ENCODE results near the gene NCOR2.
A peak's percentile ranks its signal among the peaks of the same experiment; 100 is the strongest.

Gene NCOR2

DNA sequence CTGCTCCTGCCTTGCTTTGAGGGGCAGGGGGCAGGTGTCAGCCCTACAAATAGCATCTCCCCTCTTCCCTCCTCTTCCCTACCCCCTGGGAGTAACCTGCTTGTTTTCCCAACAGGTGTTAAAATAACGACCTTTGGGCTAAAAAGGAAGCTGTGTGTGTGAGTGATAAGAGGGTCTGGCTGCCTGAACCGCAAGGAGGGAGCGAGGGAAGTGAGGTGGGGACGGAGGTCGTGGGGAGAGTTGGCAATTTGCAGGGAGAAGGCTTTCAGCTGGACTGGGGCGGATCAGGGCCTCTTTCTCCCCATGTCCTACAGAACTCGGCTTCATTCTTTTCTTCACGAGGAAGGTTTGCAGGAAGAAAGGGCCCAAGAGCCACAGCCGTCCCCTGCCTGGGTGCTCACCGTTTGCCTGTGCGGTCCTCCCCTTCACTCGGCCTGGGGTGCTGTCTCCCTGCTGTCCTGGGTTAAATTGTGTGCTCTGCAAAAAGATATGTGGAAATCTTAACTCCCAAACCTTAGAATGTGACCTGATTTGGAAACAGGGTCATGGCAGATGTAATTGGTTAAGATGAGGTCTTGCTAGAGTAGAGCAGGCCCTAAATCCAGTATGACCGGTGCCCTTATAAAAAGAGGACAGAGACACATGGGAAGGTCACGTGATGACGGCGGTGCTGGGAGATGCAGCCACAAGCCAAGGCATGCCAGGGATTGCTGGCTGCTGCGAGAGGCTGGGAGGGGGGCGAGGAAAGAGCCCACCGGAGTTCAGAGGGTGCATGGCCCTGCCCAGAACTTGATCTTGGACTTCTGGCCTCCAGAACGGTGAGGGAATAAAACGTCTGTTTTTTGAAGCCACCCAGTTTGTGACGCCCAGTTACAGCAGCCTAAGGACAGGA lies 38.7 kb upstream of the NCOR2 start:
- DNase-seq (ENCODE audit: low spot score in 2 of 2) (no peak), ATAC-seq (no peak)
- Mint-ChIP-seq H3K27ac (no peak overlapping the region), H3K4me3 (no peak overlapping the region), H3K4me1 (peaks cover 18% of the 10 kb centered on the region), H3K36me3 (no peaks in the 10 kb centered on the region), H3K9me3 (no peaks in the 10 kb centered on the region)

DNA sequence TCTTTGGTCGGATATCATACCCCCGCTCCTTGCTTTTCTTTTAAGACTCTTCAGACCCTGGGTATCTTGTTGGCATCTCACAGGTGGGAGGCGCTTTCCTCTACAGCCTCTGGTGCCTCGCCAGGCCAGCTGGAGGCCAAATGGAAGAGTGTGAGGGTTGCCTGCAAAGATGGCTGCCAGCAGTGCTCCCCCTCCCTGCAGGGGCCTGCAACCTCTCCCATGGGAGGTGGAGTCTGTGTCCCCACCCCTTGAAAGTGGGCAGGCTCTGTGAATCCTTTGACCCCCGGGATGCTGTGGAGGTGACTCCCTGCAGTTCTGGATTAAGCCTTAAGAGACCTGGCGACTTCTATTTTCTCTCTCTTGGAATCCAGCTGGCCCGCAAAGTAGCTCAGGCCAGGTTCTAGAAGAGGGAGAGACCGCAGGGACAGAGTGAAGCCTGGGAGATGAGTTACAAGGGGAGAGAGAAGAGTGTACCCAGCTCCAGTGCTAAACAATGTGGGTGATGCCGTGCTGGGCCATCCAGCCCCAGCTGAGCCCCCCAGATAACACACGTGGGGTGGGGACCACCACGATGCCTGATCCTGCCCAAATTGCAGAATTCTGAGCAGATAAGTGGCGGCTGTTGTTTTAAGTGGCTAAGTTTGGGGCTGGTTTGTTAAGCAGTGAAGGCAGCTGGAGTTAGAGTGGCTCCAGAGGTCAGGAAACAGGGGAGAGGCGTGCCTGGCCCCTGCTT lies 37.9 kb upstream of the NCOR2 start:
- no peak for ATAC-seq
- Mint-ChIP-seq H3K4me1 (peaks cover 18% of the 10 kb centered on the region), H3K9me3 (no peaks in the 10 kb centered on the region), H3K36me3 (no peaks in the 10 kb centered on the region), H3K27ac (no peak overlapping the region), H3K4me3 (no peak overlapping the region)
- DNase-seq (ENCODE audit: low spot score in 2 of 2) = no peak

DNA sequence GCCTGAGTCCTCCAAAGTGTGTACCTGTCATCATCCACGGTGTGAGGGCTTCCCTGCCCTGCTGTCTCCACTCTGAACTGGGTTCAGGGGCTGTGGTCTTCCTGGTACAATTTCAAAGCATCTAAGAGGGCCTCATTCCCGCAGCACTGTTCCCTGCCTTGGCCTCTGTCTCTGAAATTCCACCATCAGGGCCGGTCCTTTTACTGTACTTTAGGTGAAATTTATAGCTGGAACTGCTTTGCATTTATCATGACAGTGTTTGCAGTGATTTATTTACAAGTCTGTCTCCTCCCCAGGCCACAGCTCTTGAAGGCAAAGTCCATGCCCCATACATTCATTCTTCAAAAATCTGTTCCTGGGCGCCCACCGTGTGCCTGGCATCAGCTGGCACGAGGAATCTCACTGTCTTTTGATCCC lies 36.9 kb upstream of the NCOR2 start:
- Mint-ChIP-seq H3K9me3 (no peaks in the 10 kb centered on the region), H3K27ac (no peak overlapping the region), H3K36me3 (no peaks in the 10 kb centered on the region), H3K4me1 (peaks cover 14% of the 10 kb centered on the region), H3K4me3 (no peak overlapping the region)
- DNase-seq (ENCODE audit: low spot score in 2 of 2) (no peak), ATAC-seq (no peak)

- no peak overlapping the region for H3K4me3 Mint-ChIP-seq
- ATAC-seq (no peak), DNase-seq (ENCODE audit: low spot score in 2 of 2) (no peak)
- no peaks in the 10 kb centered on the region for H3K9me3 Mint-ChIP-seq
- H3K27ac Mint-ChIP-seq = no peak overlapping the region
- no peaks in the 10 kb centered on the region for H3K36me3 Mint-ChIP-seq
- H3K4me1 Mint-ChIP-seq = peaks cover 14% of the 10 kb centered on the region
Measured at GRCh38 chr12:124603831-124604251, 36.4 kb upstream of the NCOR2 start.

- DNase-seq (ENCODE audit: low spot score in 2 of 2) (no peak), ATAC-seq (no peak)
- Mint-ChIP-seq H3K4me3 (no peak overlapping the region), H3K9me3 (no peaks in the 10 kb centered on the region), H3K27ac (no peak overlapping the region), H3K4me1 (peaks cover 10% of the 10 kb centered on the region), H3K36me3 (no peaks in the 10 kb centered on the region)
Measured at GRCh38 chr12:124603100-124603541, 35.7 kb upstream of the NCOR2 start.

DNA sequence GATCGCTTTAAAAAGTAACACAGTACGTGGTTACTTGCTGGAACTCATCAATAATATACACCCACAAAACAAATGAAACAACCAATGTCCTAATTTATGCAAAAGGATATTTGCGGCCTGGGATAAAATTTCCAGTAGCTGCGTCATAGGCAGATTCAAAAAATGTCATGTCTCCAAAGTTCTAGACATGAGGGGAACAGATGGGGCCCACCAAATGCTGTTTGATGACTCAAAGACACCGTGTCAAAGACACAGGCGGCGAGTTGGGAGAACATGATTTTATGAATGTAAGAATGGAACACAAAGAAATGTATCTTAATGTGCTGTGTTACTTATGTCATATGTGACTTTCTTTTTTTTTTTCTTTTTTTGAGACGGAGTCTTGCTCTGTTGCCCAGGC lies 34.3 kb upstream of the NCOR2 start:
- DNase-seq (ENCODE audit: low spot score in 2 of 2) = no peak
- H3K27ac Mint-ChIP-seq = no peak overlapping the region
- no peaks in the 10 kb centered on the region for H3K36me3 Mint-ChIP-seq
- peaks cover 10% of the 10 kb centered on the region for H3K4me1 Mint-ChIP-seq
- H3K4me3 Mint-ChIP-seq = no peak overlapping the region
- H3K9me3 Mint-ChIP-seq = no peaks in the 10 kb centered on the region
- ATAC-seq = no peak

DNA sequence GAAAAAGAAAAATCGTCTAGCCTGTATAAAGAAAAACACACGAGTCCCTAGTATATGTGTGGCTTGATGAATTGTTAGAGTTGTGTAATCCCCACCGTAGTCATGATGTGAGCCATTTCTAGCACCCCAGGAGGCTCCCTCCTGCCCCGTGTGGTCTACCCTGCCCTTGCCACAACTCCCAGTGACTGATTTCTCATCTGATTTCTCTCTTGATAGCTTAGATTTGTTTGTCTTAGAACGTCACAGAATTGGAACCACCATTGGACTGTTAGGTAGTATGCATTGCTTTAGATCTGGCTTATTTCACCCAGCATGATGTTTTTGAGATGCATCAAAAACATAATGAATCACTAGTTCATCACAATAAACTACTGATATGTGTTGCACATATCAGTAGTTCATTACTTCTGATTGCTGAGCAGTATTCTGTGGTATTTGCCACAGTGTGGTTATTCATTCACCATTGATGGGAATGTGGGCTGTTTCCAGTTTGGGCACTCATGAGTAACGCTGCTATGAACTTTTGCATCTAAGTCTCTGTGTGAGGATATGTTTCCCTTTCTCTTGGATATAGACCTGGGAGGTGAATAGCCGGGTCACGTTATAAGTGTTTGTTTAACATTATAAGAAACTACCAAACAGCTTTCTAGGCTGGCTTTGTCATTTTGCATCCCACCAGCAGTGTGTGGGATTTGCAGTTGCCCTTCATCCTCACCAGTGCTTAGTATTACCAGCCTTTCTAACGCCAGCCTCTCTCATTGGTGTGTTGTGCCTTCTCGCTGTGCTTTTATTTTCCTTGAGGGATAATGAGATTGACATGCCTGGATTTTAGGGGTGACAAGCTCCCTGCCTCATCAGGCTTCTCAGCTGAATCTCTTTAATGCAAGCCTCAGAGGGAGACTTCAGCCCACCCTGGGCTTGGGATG lies 31.9 kb upstream of the NCOR2 start:
- Mint-ChIP-seq H3K27ac (no peak overlapping the region), H3K36me3 (no peaks in the 10 kb centered on the region), H3K9me3 (no peaks in the 10 kb centered on the region), H3K4me1 (peaks cover 10% of the 10 kb centered on the region), H3K4me3 (no peak overlapping the region)
- ATAC-seq (peak; percentile 95), DNase-seq (ENCODE audit: low spot score in 2 of 2) (peak in 1 of 2 donors; percentile 62)

- no peak for DNase-seq (ENCODE audit: low spot score in 2 of 2)
Measured at GRCh38 chr12:124597041-124597440, 29.6 kb upstream of the NCOR2 start.

DNA sequence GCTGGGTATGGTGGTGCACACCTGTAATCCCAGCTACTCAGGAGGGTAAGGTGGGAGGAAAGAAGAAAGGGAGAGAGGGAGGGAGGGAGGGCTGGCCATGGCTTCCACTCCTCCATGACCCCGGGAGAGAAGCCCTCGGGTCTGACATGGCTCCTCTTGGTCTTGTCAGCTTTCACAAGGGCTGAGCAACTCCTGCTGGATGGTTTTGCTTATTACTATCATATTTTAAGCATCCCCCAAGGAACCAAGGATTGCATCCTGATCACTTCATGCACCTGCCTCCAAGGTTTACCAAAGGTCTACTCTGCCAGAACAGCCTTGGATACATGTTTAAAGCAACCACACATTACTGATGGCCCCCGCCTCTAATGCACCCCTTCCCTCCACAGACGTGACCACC lies 28.0 kb upstream of the NCOR2 start:
- Mint-ChIP-seq H3K36me3 (no peaks in the 10 kb centered on the region), H3K4me1 (peaks cover 10% of the 10 kb centered on the region), H3K27ac (no peak overlapping the region), H3K4me3 (no peak overlapping the region), H3K9me3 (no peaks in the 10 kb centered on the region)
- no peak for ATAC-seq
- DNase-seq (ENCODE audit: low spot score in 2 of 2) = no peak

More at GRCh38 chr12:124597041-124597440, 29.6 kb upstream of the NCOR2 start:
- ATAC-seq = no peak
- no peak overlapping the region for H3K27ac Mint-ChIP-seq
- H3K36me3 Mint-ChIP-seq = no peaks in the 10 kb centered on the region
- H3K4me3 Mint-ChIP-seq = no peak overlapping the region
- peaks cover 10% of the 10 kb centered on the region for H3K4me1 Mint-ChIP-seq
- no peaks in the 10 kb centered on the region for H3K9me3 Mint-ChIP-seq

DNA sequence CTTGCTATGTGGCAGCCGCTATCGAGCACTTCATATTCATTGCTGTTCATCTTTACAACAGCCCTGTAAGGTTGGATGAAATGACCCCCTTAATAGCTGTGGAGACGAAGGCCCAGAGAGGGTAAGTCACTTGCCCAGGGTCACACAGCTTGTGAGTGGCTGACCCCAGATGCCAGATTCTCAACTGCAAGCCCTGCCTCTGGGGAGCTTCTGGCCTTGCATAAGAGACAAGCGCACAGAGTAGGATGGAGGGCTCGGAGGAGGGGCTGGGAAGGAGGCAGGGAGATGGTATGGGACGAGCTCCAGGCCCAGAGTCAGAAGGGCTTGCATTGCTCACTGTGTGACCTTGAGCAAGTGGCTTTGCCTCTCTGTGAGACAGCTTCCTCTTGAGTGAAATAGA lies 27.4 kb upstream of the NCOR2 start:
- no peak overlapping the region for H3K4me3 Mint-ChIP-seq
- DNase-seq (ENCODE audit: low spot score in 2 of 2) = no peak
- peaks cover 10% of the 10 kb centered on the region for H3K4me1 Mint-ChIP-seq
- no peaks in the 10 kb centered on the region for H3K36me3 Mint-ChIP-seq
- no peaks in the 10 kb centered on the region for H3K9me3 Mint-ChIP-seq
- no peak overlapping the region for H3K27ac Mint-ChIP-seq
- no peak for ATAC-seq

DNA sequence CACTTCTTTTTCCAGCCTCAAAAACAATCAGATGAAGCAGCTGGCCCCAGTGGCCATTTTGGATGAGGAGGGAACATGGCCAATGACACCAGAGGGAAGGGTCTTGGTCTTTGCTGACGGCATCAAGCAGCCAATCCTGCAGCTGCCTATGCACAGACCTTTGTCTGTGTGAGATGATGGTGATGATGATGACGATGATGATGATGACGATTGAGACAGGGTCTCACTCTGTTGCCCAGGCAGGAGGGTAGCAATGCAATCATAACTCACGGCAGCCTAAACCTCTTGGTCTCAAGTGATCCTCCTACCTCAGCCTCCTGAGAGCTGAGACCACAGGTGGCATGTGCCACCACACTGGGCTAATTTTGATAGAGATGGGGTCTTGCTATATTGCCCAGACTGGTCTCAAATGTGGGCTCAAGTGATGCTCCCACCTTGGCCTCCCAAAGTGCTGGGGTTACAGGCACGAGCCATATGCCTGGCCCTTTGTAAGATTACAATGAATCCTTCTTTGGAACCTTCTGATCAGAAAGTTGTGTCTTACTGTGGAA lies 26.5 kb upstream of the NCOR2 start:
- H3K36me3 Mint-ChIP-seq = no peaks in the 10 kb centered on the region
- no peak overlapping the region for H3K4me3 Mint-ChIP-seq
- no peak overlapping the region for H3K27ac Mint-ChIP-seq
- H3K4me1 Mint-ChIP-seq = peaks cover 12% of the 10 kb centered on the region
- H3K9me3 Mint-ChIP-seq = no peaks in the 10 kb centered on the region
- no peak for ATAC-seq
- no peak for DNase-seq (ENCODE audit: low spot score in 2 of 2)

GRCh38 chr12:124593176-124593575 lies 25.8 kb upstream of the NCOR2 start:
- peaks cover 10% of the 10 kb centered on the region for H3K4me1 Mint-ChIP-seq
- no peaks in the 10 kb centered on the region for H3K36me3 Mint-ChIP-seq
- ATAC-seq (no peak), DNase-seq (ENCODE audit: low spot score in 2 of 2) (no peak)
- H3K27ac Mint-ChIP-seq = no peak overlapping the region
- H3K4me3 Mint-ChIP-seq = no peak overlapping the region
- no peaks in the 10 kb centered on the region for H3K9me3 Mint-ChIP-seq

GRCh38 chr12:124592481-124593160 lies 25.2 kb upstream of the NCOR2 start:
- no peak overlapping the region for H3K27ac Mint-ChIP-seq
- DNase-seq (ENCODE audit: low spot score in 2 of 2) = no peak
- no peak for ATAC-seq
- peaks cover 10% of the 10 kb centered on the region for H3K4me1 Mint-ChIP-seq
- no peaks in the 10 kb centered on the region for H3K36me3 Mint-ChIP-seq
- no peak overlapping the region for H3K4me3 Mint-ChIP-seq
- no peaks in the 10 kb centered on the region for H3K9me3 Mint-ChIP-seq

GRCh38 chr12:124592050-124592449 lies 24.6 kb upstream of the NCOR2 start:
- DNase-seq (ENCODE audit: low spot score in 2 of 2) (no peak), ATAC-seq (no peak)
- no peaks in the 10 kb centered on the region for H3K9me3 Mint-ChIP-seq
- H3K36me3 Mint-ChIP-seq = no peaks in the 10 kb centered on the region
- H3K4me3 Mint-ChIP-seq = no peak overlapping the region
- no peak overlapping the region for H3K27ac Mint-ChIP-seq
- peaks cover 10% of the 10 kb centered on the region for H3K4me1 Mint-ChIP-seq

All from stimulated activated effector memory CD8-positive, alpha-beta T cell treated with anti-CD3 and anti-CD28 coated beads, Interleukin-12 subunit alpha, Interleukin-12 subunit beta, amount 100 ng/mL, for 72 hours (primary cell).